ENCODE data around the gene ZMYND8. TPM values are rescaled to one million over a fixed set of nuclear protein-coding genes. Genes with fewer than 3 reads are reported as not detected.
"Not testable (repeated sequence)": the region's sequence is repeated elsewhere in the genome, so short reads cannot be mapped to it uniquely, and the experiment has no call there.

ZMYND8 gene
- polyA plus RNA-seq, 1 donor from 2014 or later, result 16.8 TPM

GRCh38 chr20:47262365-47263013 is 94.0 kb downstream of the ZMYND8 start:
- no peaks in the 10 kb centered on the region for H4K20me1 ChIP-seq (ENCODE audit: insufficient read depth)
- H2AFZ ChIP-seq (ENCODE audit: low read depth, low read length), result no peak overlapping the region
- no peaks in the 10 kb centered on the region for H3F3A ChIP-seq (ENCODE audit: insufficient read depth, low read length, poor library complexity, severe bottlenecking)
- H3K9ac ChIP-seq (ENCODE audit: low read length), result no peak overlapping the region
- H3K4me3 ChIP-seq (ENCODE audit: low read length), result no peak overlapping the region
- H3K9me3 ChIP-seq (ENCODE audit: low read length), result no peaks in the 10 kb centered on the region
- H3K9me2 ChIP-seq (ENCODE audit: insufficient read depth, low read length), result no peaks in the 10 kb centered on the region
- H3K79me2 ChIP-seq (replicated peaks; ENCODE audit: insufficient read depth, low read length), result no peaks in the 10 kb centered on the region
- H3K27ac ChIP-seq (ENCODE audit: low read length), result no peak overlapping the region
- TF ChIP-seq CTCF (IDR thresholded peaks at IDR 0.05; ENCODE audit: poor library complexity, severe bottlenecking) (no peak), EZH2 (IDR thresholded peaks at IDR 0.05; ENCODE audit: borderline replicate concordance, insufficient read depth, low read length, poor library complexity, severe bottlenecking) (no peak), SMC3 (conservative IDR thresholded peaks at IDR 0.05; ENCODE audit: poor library complexity) (no peak), RAD21 (conservative IDR thresholded peaks at IDR 0.05) (no peak), TAF1 (IDR thresholded peaks at IDR 0.05; ENCODE audit: low read depth) (no peak), MXI1 (conservative IDR thresholded peaks at IDR 0.05; ENCODE audit: poor library complexity, severe bottlenecking) (no peak), EP300 (conservative IDR thresholded peaks at IDR 0.05; ENCODE audit: poor library complexity, severe bottlenecking) (no peak), POLR2AphosphoS5 (IDR thresholded peaks at IDR 0.05) (no peak)
- TF ChIP-seq, protein P1, sequence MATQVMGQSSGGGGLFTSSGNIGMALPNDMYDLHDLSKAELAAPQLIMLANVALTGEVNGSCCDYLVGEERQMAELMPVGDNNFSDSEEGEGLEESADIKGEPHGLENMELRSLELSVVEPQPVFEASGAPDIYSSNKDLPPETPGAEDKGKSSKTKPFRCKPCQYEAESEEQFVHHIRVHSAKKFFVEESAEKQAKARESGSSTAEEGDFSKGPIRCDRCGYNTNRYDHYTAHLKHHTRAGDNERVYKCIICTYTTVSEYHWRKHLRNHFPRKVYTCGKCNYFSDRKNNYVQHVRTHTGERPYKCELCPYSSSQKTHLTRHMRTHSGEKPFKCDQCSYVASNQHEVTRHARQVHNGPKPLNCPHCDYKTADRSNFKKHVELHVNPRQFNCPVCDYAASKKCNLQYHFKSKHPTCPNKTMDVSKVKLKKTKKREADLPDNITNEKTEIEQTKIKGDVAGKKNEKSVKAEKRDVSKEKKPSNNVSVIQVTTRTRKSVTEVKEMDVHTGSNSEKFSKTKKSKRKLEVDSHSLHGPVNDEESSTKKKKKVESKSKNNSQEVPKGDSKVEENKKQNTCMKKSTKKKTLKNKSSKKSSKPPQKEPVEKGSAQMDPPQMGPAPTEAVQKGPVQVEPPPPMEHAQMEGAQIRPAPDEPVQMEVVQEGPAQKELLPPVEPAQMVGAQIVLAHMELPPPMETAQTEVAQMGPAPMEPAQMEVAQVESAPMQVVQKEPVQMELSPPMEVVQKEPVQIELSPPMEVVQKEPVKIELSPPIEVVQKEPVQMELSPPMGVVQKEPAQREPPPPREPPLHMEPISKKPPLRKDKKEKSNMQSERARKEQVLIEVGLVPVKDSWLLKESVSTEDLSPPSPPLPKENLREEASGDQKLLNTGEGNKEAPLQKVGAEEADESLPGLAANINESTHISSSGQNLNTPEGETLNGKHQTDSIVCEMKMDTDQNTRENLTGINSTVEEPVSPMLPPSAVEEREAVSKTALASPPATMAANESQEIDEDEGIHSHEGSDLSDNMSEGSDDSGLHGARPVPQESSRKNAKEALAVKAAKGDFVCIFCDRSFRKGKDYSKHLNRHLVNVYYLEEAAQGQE (IDR thresholded peaks at IDR 0.05; ENCODE audit: borderline replicate concordance), result no peak
- no peaks in the 10 kb centered on the region for H3K36me3 ChIP-seq (ENCODE audit: insufficient read depth, low read length)
- H3K27me3 ChIP-seq (ENCODE audit: insufficient read depth, low read depth, low read length), result no peaks in the 10 kb centered on the region
- H3K4me2 ChIP-seq (ENCODE audit: low read length), result no peak overlapping the region

DNA sequence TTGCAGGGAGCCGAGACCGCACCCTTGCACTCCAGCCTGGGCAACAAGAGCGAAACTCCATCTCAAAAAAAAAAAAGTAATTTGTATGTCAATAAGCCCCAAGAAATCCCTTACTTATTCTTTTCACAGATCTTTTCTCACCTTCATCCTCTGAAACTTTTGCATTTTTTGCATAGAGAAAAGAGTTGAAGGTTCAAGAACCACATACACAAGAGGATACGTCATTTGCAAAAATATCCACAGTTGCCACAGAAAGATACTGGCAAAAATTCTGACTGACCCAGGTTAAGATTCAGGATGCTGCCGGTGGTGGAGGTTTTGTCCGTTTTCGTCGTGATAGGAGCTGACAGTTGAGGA is 94.5 kb downstream of the ZMYND8 start:
- Histone ChIP-seq H3K9me3 (ENCODE audit: low read length) (no peaks in the 10 kb centered on the region), H3K27ac (ENCODE audit: low read length) (no peak overlapping the region), H3F3A (ENCODE audit: insufficient read depth, low read length, poor library complexity, severe bottlenecking) (no peaks in the 10 kb centered on the region), H3K4me3 (ENCODE audit: low read length) (no peak overlapping the region), H4K20me1 (ENCODE audit: insufficient read depth) (no peaks in the 10 kb centered on the region), H3K36me3 (ENCODE audit: insufficient read depth, low read length) (no peaks in the 10 kb centered on the region), H3K9ac (ENCODE audit: low read length) (no peak overlapping the region), H3K9me2 (ENCODE audit: insufficient read depth, low read length) (no peaks in the 10 kb centered on the region), H3K4me2 (ENCODE audit: low read length) (no peak overlapping the region), H3K27me3 (ENCODE audit: insufficient read depth, low read depth, low read length) (no peaks in the 10 kb centered on the region), H2AFZ (ENCODE audit: low read depth, low read length) (no peak overlapping the region), H3K79me2 (replicated peaks; ENCODE audit: insufficient read depth, low read length) (no peaks in the 10 kb centered on the region)
- no peak for TF ChIP-seq CTCF (IDR thresholded peaks at IDR 0.05; ENCODE audit: poor library complexity, severe bottlenecking)
- TF ChIP-seq, protein P1 (IDR thresholded peaks at IDR 0.05; ENCODE audit: borderline replicate concordance), result no peak
- no peak for TF ChIP-seq MXI1 (conservative IDR thresholded peaks at IDR 0.05; ENCODE audit: poor library complexity, severe bottlenecking)
- TF ChIP-seq RAD21 (conservative IDR thresholded peaks at IDR 0.05), result no peak
- no peak for TF ChIP-seq POLR2AphosphoS5 (IDR thresholded peaks at IDR 0.05)
- TF ChIP-seq TAF1 (IDR thresholded peaks at IDR 0.05; ENCODE audit: low read depth), result no peak
- no peak for TF ChIP-seq SMC3 (conservative IDR thresholded peaks at IDR 0.05; ENCODE audit: poor library complexity)
- no peak for TF ChIP-seq EZH2 (IDR thresholded peaks at IDR 0.05; ENCODE audit: borderline replicate concordance, insufficient read depth, low read length, poor library complexity, severe bottlenecking)
- TF ChIP-seq EP300 (conservative IDR thresholded peaks at IDR 0.05; ENCODE audit: poor library complexity, severe bottlenecking), result no peak

DNA sequence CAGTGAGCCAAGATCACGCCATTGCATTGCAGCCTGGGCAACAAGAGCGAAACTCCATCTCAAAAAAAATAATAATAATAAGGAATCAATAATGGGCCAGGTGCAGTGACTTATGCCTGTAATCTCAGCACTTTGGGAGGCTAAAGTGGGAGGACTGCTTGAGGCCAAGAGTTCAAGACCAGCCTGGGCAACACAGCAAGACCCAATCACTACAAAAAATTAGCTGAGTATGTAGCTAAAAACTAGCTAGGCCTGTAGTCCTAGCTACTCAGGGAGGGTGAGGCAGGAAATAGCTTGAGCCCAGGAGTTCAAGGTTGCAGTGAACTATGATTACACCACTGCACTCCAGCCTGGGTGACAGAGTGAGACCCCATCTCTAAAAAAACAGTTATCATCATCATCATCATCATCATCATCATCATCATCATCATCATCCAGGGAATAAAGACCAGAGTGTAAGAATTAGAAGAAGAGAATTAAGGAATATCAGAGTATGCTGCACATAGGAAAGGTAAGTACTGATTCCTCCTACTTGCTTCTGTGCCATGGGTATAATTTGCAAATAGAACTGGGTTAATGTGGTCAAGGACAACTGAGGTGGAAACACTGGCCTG is 95.2 kb downstream of the ZMYND8 start:
- not testable (repeated sequence) for H3K4me2 ChIP-seq (ENCODE audit: low read length); H3K79me2 ChIP-seq (replicated peaks; ENCODE audit: insufficient read depth, low read length); H3K27ac ChIP-seq (ENCODE audit: low read length)

More for the DNA sequence above, 95.2 kb downstream of the ZMYND8 start:
- not testable (repeated sequence) for H3K36me3 ChIP-seq (ENCODE audit: insufficient read depth, low read length); H3F3A ChIP-seq (ENCODE audit: insufficient read depth, low read length, poor library complexity, severe bottlenecking); H3K9me3 ChIP-seq (ENCODE audit: low read length); H3K9me2 ChIP-seq (ENCODE audit: insufficient read depth, low read length); H3K27me3 ChIP-seq (ENCODE audit: insufficient read depth, low read depth, low read length); H2AFZ ChIP-seq (ENCODE audit: low read depth, low read length); H3K4me3 ChIP-seq (ENCODE audit: low read length); H4K20me1 ChIP-seq (ENCODE audit: insufficient read depth); H3K9ac ChIP-seq (ENCODE audit: low read length)
